ENCODE measurements around the gene AGRN.
"Not testable (repeated sequence)": the region's sequence is repeated elsewhere in the genome, so short reads cannot be mapped to it uniquely, and the experiment has no call there.

Gene AGRN

DNA sequence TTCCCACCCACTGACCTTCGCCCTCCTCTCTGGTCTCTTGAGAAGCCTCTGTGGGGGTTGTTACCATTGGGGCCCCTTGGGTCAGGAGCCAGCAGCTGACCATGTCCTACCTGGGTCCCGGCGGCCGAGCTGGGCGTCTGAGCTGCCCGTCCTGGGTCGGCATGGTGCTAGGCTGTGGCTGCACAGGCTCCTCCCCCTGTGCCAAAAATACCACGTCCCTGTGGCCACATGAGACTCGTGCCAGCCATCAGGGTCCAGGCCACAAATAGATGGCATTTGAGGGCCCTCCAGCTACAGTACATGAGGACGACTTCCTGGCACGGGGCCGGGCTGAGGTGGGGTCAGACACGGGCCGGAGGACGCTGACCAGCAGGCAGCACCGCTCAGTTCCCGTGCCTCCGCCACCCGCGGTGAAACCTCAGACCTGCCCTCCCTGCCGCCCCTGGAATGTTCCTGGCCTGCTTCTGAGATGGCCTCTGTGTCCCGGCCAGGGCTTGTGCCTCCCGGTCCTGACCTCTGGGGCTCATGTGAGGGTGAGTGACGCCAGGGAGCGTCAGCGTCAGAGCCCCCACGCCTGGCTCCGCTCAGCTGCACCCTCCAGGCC, 37.9 kb upstream of the AGRN start, which contains the start of gene PERM1:
TSS of gene PERM1 (minus strand) at position 139 of the 604 bp plus-strand sequence. CDS start 1,064 bp downstream, outside the sequence.
- no peak for DNase-seq (ENCODE audit: low read depth, low spot score)

GRCh38 chr1:982765-983436, 37.0 kb upstream of the AGRN start:
- no peak for DNase-seq (ENCODE audit: low read depth, low spot score)

DNA sequence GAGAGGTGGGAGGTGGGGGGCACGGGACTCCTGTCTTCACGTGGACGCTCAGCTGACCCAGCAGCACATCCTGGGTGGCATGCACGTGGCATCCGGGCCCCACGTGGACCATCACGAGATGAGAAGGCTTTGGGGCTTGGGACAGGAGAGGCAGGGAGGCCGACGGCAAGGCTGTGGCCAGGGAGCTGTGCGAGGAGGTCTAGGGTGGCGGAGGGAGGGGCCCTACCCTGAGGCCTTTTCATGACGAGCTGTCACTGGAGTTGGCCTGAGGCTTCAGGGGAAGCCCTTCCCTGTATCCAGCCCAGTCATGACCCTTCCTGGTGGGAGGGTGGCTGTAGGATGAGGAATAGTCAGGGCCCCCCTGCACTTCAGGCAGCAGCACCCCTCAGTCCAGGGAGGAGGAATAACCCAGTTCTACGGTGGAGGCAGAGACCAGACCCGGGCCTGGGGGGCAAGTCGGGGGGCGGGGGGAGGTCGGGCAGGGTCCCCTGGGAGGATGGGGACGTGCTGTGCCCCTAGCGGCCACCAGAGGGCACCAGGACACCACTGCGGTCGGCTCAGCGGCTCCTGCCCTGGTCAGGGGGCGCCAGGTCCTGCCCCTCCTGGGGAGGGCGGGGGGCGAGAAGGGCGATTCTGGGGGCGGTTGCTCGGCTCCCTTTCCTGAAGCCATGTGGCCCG, 36.0 kb upstream of the AGRN start:
- no peak for DNase-seq (ENCODE audit: low read depth, low spot score)

GRCh38 chr1:984476-984814, 35.5 kb upstream of the AGRN start:
- no peak for DNase-seq (ENCODE audit: low read depth, low spot score)

- DNase-seq (ENCODE audit: low read depth, low spot score), result no peak
Measured at GRCh38 chr1:985126-985525, 34.8 kb upstream of the AGRN start.

GRCh38 chr1:988061-988460, 31.9 kb upstream of the AGRN start:
- DNase-seq (ENCODE audit: low read depth, low spot score), result not testable (repeated sequence)

- not testable (repeated sequence) for DNase-seq (ENCODE audit: low read depth, low spot score)
Measured at GRCh38 chr1:991275-991674, 28.6 kb upstream of the AGRN start.

GRCh38 chr1:991895-992294, 28.0 kb upstream of the AGRN start:
- no peak for DNase-seq (ENCODE audit: low read depth, low spot score)

DNA sequence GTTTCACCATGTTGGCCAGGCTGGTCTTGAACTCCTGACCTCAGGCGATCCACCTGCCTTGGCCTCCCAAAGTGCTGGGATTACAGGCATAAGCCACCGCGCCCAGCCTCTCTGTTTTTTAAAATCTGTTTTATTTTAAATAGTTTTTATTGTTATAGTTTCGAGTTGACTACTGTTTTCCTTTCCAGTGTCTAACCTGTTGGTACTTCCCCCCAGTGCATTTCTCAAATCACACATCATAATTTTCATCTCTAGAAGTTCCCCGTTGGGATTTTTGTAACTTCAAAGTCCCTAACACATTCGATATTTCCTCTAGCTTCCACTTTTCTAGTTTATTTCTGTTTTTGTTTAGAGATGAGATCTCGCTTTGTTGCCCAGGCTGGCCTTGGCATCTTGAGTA, 27.6 kb upstream of the AGRN start:
- DNase-seq (ENCODE audit: low read depth, low spot score), result no peak

- DNase-seq (ENCODE audit: low read depth, low spot score), result no peak
Measured at GRCh38 chr1:993379-993995, 26.4 kb upstream of the AGRN start.

DNA sequence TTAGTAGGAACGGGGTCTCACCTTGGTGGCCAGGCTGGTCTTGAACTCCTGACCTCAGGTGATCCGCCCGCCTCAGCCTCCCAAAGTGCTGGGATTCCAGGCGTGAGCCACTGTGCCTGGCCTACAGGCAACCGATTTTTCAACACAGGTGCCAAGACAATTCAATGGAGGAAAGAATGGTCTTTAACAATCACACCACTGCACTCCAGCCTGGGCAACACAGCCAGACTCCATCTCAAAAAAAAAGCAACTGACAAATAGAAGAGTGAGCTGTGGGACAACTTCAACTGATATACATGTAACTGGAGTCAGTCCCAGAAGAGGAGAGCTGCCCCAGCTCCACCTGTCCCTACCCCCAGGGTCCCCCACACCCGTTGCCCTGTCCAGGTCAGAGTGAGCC, 25.4 kb upstream of the AGRN start:
- not testable (repeated sequence) for DNase-seq (ENCODE audit: low read depth, low spot score)

- DNase-seq (ENCODE audit: low read depth, low spot score), result no peak
Measured at GRCh38 chr1:995665-996633, 24.0 kb upstream of the AGRN start.

DNA sequence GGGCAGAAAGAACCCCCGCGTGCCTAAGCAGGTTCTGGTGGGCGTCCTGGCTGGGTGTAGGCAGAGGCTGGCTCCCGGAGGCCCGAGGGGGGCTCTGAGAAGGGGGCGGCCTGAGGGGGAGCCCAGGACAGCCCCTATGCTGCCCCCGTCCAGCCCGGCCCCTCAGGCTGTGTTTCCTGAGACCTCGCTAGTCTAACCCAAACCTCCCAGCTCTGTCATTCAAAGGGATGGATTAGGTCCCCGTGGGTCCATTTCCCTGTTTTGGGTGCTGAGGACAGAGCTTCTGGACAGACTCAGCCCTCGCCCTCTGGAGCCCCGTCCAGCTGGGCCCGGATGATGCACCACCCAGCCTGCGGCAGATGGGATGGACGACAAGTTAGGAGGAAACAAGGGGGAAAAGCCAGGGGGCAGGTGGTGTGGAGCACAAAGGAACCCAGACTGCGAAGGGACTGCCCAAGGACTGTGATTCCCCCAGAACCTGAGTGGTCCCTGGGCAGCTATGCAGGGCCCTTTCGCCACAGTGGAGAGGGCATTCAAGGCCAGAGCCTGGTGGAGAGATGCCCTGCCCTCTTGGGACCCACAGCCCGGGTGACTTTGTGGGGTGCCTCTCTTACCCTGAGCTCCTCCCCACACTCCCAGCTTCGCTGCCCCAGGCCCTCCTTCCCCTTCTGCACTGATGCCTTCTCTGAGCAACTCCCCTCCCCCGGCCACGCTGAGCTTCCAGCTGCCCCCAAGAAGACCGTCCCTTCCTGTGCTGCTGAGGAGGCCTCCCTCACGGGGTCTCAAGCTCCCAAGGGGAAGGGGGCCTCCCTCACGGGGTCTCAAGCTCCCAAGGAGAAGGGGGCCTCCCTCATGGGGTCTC, 22.8 kb upstream of the AGRN start:
- no peak for DNase-seq (ENCODE audit: low read depth, low spot score)

GRCh38 chr1:997713-997992, 22.3 kb upstream of the AGRN start:
- no peak for DNase-seq (ENCODE audit: low read depth, low spot score)

DNA sequence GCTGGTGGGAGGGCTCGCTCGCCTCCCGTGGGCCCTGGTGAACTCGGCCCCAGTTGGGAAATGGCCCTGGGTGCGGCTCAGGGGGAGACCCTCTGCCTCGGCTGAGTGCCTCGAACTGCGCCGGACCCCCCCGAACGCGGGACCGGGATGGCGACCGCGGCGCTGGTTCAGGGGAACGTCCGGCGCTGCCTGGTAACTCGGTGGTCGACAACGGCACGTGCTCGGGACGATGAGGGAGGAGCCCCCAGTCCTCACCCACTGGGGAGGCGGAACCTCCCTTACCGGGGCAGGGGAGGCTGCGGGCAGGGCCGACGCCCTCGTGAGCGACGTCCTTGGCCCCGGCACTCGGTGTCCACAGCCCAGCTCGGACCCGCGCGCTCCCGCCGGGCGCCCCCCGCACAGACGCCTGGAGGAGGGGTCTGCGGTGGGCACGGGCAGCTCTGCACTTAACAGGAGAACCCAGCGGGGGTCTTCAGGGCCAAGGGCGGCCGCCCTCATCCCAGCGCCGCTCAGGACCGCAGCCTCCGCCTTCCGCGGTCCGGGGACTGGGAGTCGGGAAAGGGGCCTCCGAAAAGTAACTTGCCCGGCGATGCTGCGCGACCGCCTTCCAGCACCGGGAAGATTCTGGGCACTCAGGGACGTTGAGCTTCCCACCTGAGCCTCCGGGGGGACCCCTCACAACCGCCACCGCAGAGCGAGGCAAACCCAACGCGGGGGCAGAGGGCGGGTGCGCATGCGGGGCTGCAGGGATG, 21.8 kb upstream of the AGRN start:
- no peak for DNase-seq (ENCODE audit: low read depth, low spot score)

GRCh38 chr1:998745-998994, 21.2 kb upstream of the AGRN start:
- no peak for DNase-seq (ENCODE audit: low read depth, low spot score)

DNA sequence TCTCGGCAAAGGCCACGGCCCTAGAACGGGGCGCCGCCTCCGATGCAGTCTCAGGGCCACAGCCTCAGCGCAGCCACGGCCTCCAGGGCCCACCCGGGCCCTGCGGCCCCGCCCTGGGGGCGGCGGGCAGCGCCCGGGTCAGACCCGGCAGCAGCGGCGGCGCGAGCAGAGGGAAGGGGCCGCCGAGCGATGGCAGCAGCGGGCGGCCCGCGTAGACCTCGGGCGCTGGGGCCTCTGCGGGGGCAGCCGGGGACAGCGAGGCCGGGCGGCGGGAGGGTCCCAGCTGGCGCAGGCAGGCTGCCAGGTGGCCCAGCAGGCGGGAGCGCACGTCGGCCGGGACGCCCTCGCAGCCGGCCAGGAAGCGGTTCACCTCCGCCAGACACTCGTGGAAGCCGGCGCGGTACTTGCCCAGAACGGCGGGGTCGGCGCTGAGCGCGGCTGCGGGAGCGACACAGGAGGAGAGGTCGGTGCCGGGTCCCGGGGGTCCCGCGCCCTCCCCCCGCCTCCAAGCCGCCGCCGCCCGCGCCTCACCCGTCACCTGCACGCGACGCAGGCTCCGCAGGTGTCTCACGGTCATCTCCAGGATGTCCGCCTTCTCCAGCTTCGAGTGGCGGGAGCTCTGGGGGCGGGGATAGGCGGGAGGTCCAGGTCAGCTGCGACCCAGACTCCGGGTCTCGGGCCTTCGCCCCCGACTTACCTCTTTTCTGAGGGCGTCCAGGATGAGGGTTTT, 20.8 kb upstream of the AGRN start:
- DNase-seq (ENCODE audit: low read depth, low spot score), result no peak

DNA sequence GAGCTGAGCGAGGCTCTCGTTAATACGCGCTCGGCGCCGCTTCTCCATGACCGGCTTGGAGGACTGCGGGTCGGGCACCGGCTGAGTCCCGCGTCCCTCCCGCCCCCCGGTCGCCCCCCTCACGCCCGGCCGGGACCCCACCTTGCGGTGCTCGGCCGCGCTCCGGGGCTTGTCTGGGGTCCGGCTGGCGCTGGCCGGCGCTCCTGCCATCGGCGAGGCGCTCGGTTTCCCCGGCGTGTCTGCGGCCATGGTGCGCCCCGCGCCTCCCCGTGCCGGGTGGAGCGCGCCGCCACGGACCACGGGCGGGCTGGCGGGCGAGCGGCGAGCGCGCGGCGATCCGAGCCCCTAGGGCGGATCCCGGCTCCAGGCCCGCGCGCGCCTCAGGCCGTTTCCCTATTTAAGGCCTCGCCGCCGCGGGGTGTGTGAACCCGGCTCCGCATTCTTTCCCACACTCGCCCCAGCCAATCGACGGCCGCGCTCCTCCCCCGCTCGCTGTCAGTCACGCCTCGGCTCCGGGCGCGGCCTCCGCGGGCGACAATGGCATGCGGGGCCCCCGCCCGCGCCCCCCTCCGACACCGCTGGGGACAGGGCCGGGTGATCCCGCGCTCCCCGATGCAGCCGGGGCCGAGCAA, 20.1 kb upstream of the AGRN start, which contains the start of gene HES4:
TSS of gene HES4 (minus strand) at position 373 of the 632 bp plus-strand sequence. CDS start at position 249, 124 bp downstream.
- no peak for DNase-seq (ENCODE audit: low read depth, low spot score)

Measured in activated CD4-positive, CD25-positive, alpha-beta regulatory T cell treated with anti-CD3 and anti-CD28 coated beads, Interleukin-2, amount 50 U/mL, for 16 hours (primary cell).